Fibroblast of pulmonary artery (primary cell): ENCODE data around the gene ITGA4.

ENCODE experiments used
- DNase-seq: peaks from one replicate; pipeline ENCODE4 v3.0.0-alpha.2; 2010; ENCODE audit warnings: low read depth
- H3K4me3 ChIP-seq: replicated peaks from 2 replicates; pipeline ENCODE4 v1.5.1; 2011; ENCODE audit warnings: low read depth, mild to moderate bottlenecking, control low read depth, low read length, moderate library complexity
- CTCF ChIP-seq: IDR thresholded peaks from 2 replicates; pipeline ENCODE4 v1.5.1; 2011; ENCODE audit warnings: mild to moderate bottlenecking, control low read depth, low read length, inconsistent platforms; ENCODE audit errors: missing control alignments

Gene ITGA4

GRCh38 chr2:181576431-181576830 lies 119.2 kb downstream of the ITGA4 start:
- TF ChIP-seq CTCF: no peak
- no peak for DNase-seq
- no peak overlapping the region for H3K4me3 ChIP-seq

- no peak for DNase-seq
- TF ChIP-seq CTCF: no peak
- no peak overlapping the region for H3K4me3 ChIP-seq
Observed at GRCh38 chr2:181578829-181579228, 121.6 kb downstream of the ITGA4 start.

GRCh38 chr2:181581534-181581933 lies 124.3 kb downstream of the ITGA4 start:
- TF ChIP-seq CTCF: no peak
- no peak overlapping the region for H3K4me3 ChIP-seq
- DNase-seq: no peak

GRCh38 chr2:181585732-181586131 lies 128.5 kb downstream of the ITGA4 start:
- no peak for DNase-seq
- no peak for TF ChIP-seq CTCF
- H3K4me3 ChIP-seq: no peak overlapping the region
